ENCODE results near the gene GAL3ST2. TPM values are rescaled to one million over a fixed set of nuclear protein-coding genes. Genes with fewer than 3 reads are reported as not detected.

The GAL3ST2 gene
- total RNA-seq, 2 experiments from 2014 or later, result 1.1 TPM; not detected in 1

- Histone ChIP-seq H3K4me3 (ENCODE audit: low read depth, low read length, poor library complexity, severe bottlenecking) (no peak overlapping the region), H3K27ac (ENCODE audit: low read depth, low read length, poor library complexity, severe bottlenecking) (no peak overlapping the region), H3K4me2 (ENCODE audit: low read length) (no peak overlapping the region), H4K20me1 (ENCODE audit: insufficient read depth, low read length) (no peaks in the 10 kb centered on the region), H2AFZ (ENCODE audit: low read length) (no peak overlapping the region), H3K9me3 (ENCODE audit: low read length) (no peaks in the 10 kb centered on the region), H3K36me3 (ENCODE audit: insufficient read depth, low read length) (no peaks in the 10 kb centered on the region), H3K4me1 (ENCODE audit: insufficient read depth, low read length, poor library complexity, severe bottlenecking) (no peaks in the 10 kb centered on the region), H3K9me2 (ENCODE audit: insufficient read depth, low read length) (no peaks in the 10 kb centered on the region), H3K79me2 (ENCODE audit: insufficient read depth, low read depth, low read length) (no peaks in the 10 kb centered on the region)
- no TSS peak for BruUV-seq (replicated peaks)
- POLR2A ChIA-PET, result no interaction called here
- TF ChIP-seq CTCF (conservative IDR thresholded peaks at IDR 0.05; ENCODE audit: low read length), result no peak
- no peak for DNase-seq (ENCODE audit: low spot score)
- intact Hi-C loops (cut with micrococcal nuclease; ENCODE audit: unreplicated experiment), result no loop called here
- CTCF ChIA-PET (ENCODE audit: unreplicated experiment), result no interaction called here
These were observed 6.8 kb upstream of the GAL3ST2 start for GRCh38 chr2:241769819-241770184.

- Histone ChIP-seq H2AFZ (ENCODE audit: low read length) (no peak overlapping the region), H4K20me1 (ENCODE audit: insufficient read depth, low read length) (no peaks in the 10 kb centered on the region), H3K36me3 (ENCODE audit: insufficient read depth, low read length) (no peaks in the 10 kb centered on the region), H3K9me2 (ENCODE audit: insufficient read depth, low read length) (no peaks in the 10 kb centered on the region), H3K4me1 (ENCODE audit: insufficient read depth, low read length, poor library complexity, severe bottlenecking) (no peaks in the 10 kb centered on the region), H3K4me2 (ENCODE audit: low read length) (no peak overlapping the region), H3K4me3 (ENCODE audit: low read depth, low read length, poor library complexity, severe bottlenecking) (no peak overlapping the region), H3K79me2 (ENCODE audit: insufficient read depth, low read depth, low read length) (no peaks in the 10 kb centered on the region), H3K9me3 (ENCODE audit: low read length) (no peaks in the 10 kb centered on the region), H3K27ac (ENCODE audit: low read depth, low read length, poor library complexity, severe bottlenecking) (no peak overlapping the region)
- intact Hi-C loops (cut with micrococcal nuclease; ENCODE audit: unreplicated experiment), result no loop called here
- POLR2A ChIA-PET, result no interaction called here
- CTCF ChIA-PET (ENCODE audit: unreplicated experiment), result no interaction called here
- no TSS peak for BruUV-seq (replicated peaks)
- DNase-seq (ENCODE audit: low spot score), result no peak
- TF ChIP-seq EZH2phosphoT487 (IDR thresholded peaks at IDR 0.05; ENCODE audit: borderline replicate concordance, low read depth, low read length) (no peak), CTCF (conservative IDR thresholded peaks at IDR 0.05; ENCODE audit: low read length) (no peak)
These were observed 6.3 kb upstream of the GAL3ST2 start for GRCh38 chr2:241770185-241770935.

- DNase-seq (ENCODE audit: low spot score), result no peak
- Histone ChIP-seq H3K4me3 (ENCODE audit: low read depth, low read length, poor library complexity, severe bottlenecking) (no peak overlapping the region), H3K79me2 (ENCODE audit: insufficient read depth, low read depth, low read length) (no peaks in the 10 kb centered on the region), H3K4me2 (ENCODE audit: low read length) (no peak overlapping the region), H2AFZ (ENCODE audit: low read length) (no peak overlapping the region), H3K27ac (ENCODE audit: low read depth, low read length, poor library complexity, severe bottlenecking) (no peak overlapping the region), H4K20me1 (ENCODE audit: insufficient read depth, low read length) (no peaks in the 10 kb centered on the region), H3K9me3 (ENCODE audit: low read length) (no peaks in the 10 kb centered on the region), H3K9me2 (ENCODE audit: insufficient read depth, low read length) (no peaks in the 10 kb centered on the region), H3K36me3 (ENCODE audit: insufficient read depth, low read length) (no peaks in the 10 kb centered on the region), H3K4me1 (ENCODE audit: insufficient read depth, low read length, poor library complexity, severe bottlenecking) (no peaks in the 10 kb centered on the region)
- intact Hi-C loops (cut with micrococcal nuclease; ENCODE audit: unreplicated experiment), result no loop called here
- TF ChIP-seq CTCF (conservative IDR thresholded peaks at IDR 0.05; ENCODE audit: low read length) (no peak), EZH2phosphoT487 (IDR thresholded peaks at IDR 0.05; ENCODE audit: borderline replicate concordance, low read depth, low read length) (no peak)
- no TSS peak for BruUV-seq (replicated peaks)
- ChIA-PET POLR2A (no interaction called here), CTCF (ENCODE audit: unreplicated experiment) (no interaction called here)
These were observed 5.7 kb upstream of the GAL3ST2 start for GRCh38 chr2:241770936-241771285.
